Pancreas (tissue), 10 donors: ENCODE data around the gene TSNAX. TPM values are rescaled to one million over a fixed set of nuclear protein-coding genes. Genes with fewer than 3 reads are reported as not detected.

Source experiments
- ATAC-seq, 4 donors: fragments of 200-7000 bp; cut with Tn5 transposase; one replicate each; pipeline versions ENCODE4 v1.8.0 to v1.9.1; 2020; ENCODE audit warnings: mild to moderate bottlenecking in 4 of 4, moderate library complexity in 4 of 4
- DNase-seq, 6 donors: peaks; one replicate each; pipeline ENCODE4 v3.0.0-alpha.2; 2020
- FAIRE-seq: peaks from 2 replicates; lab custom pipeline; 2012; peaks lifted over from hg19 to GRCh38; lab: Jason Lieb, UNC
- H3K27ac ChIP-seq, 4 donors: fragments of 200-600 bp; sonication (generic); 1 replicate in 3 of 4; 2 replicates in 1 of 4; pipeline versions ENCODE4 v1.5.0 to v1.8.0; 2020
- H3K27me3 ChIP-seq, 4 donors: fragments of 200-600 bp; one replicate each; pipeline ENCODE4 v1.8.0; 2021
- H3K36me3 ChIP-seq, 3 donors: fragments of 200-600 bp; sonication (generic) in 1 of 3; one replicate each; pipeline versions ENCODE4 v1.5.0 to v1.8.0; 2020 to 2021
- H3K4me1 ChIP-seq, 3 donors: fragments of 200-600 bp; one replicate each; pipeline ENCODE4 v1.8.0; 2021
- H3K4me3 ChIP-seq, 4 donors: fragments of 200-600 bp; sonication (generic) in 2 of 4; one replicate each; pipeline versions ENCODE4 v1.5.0 to v1.8.0; 2020 to 2021
- H3K9me3 ChIP-seq, 4 donors: fragments of 200-600 bp; one replicate each; pipeline ENCODE4 v1.8.0; 2021
- CTCF ChIP-seq, 4 donors: fragments of 200-600 bp; sonication (generic) in 3 of 4; IDR thresholded peaks; one replicate each; pipeline versions ENCODE4 v1.5.0 to v1.8.0; 2021; ENCODE audit warnings: antibody characterized with exemption in 4 of 4
- WGBS, 2 donors: extraction: QIAGEN DNeasy Blood & Tissue Kit; methylation state at CpG; one replicate each; pipeline ENCODE4 v1.1.7; 2013; 5-methylcytosine and 5-hydroxymethylcytosine counted together
- intact Hi-C, 3 donors: fragments of 100-400 bp; cut with DNase I; formaldehyde crosslinking; loops; one replicate each; pipeline versions ENCODE4 v1.11.1 to v1.14.2; 2022
- polyA plus RNA-seq, 2 donors: library from polyadenylated mRNA; stranded (reverse); fragments of 200-250 nt; gene quantifications; one replicate each; pipeline ENCODE4 v1.2.3, GENCODE V29; 2013
- total RNA-seq, 6 donors: library from RNA; stranded (reverse); fragmentation: NEBNext Ultra II Directional in 4 of 6; extraction: Animal tissue kit (Norgen Biotek cat#: 25700) in 4 of 6; gene quantifications; one replicate each; pipeline versions ENCODE4 v1.2.1 to v1.2.4, GENCODE V29; 2021 to 2023
- donor health status: healthy with polysubstance abuse.
- donor health status: DM: no; HTN: no; CAD: no; lungs with moderate emphysema.
- donor health status: DM: no; HTN: no; CAD: no.
- donor health status: control.
- donor health status: control.
- donor health status: Bipolar disorder and iron deficiency.
- donor health status: DM: yes; HTN: yes; CAD: no.
- donor health status: DM: no; HTN: no; CAD: no.
- donor health status: DM: no; HTN: no; CAD: no.
- donor health status: DM: yes; HTN: yes; CAD: no.

TSNAX gene
- total and polyA plus RNA-seq, 8 donors = 5.1 to 18.2 (median 14.7) TPM

- no peaks in the 10 kb centered on the region for H3K9me3 ChIP-seq
- no peaks in the 10 kb centered on the region for H3K27me3 ChIP-seq
- FAIRE-seq = no peak
- H3K36me3 ChIP-seq = no peaks in the 10 kb centered on the region
- DNase-seq = no peak
- peak in 3 of 4 donors; percentile 49 to 58 (median 54) for ATAC-seq
- no peak overlapping the region for H3K4me3 ChIP-seq
- no peak overlapping the region for H3K27ac ChIP-seq
- H3K4me1 ChIP-seq = peaks cover 0 to 11% (median 4%) of the 10 kb centered on the region in 3 donors
- no peak for TF ChIP-seq CTCF (IDR thresholded peaks at IDR 0.05)
- WGBS, 2 donors = 59 to 64% methylated on average over 6 of the region's 6 CpGs
- intact Hi-C loops = no loop called here
These were observed 43.3 kb upstream of the TSNAX start for GRCh38 chr1:231485029-231485784.

- intact Hi-C loops = no loop called here
- TF ChIP-seq CTCF (IDR thresholded peaks at IDR 0.05) = no peak
- no peaks in the 10 kb centered on the region for H3K36me3 ChIP-seq
- WGBS, 2 donors = 88 to 94% methylated on average over 1 of the region's 1 CpG
- H3K9me3 ChIP-seq = no peaks in the 10 kb centered on the region
- no peak for FAIRE-seq
- H3K27me3 ChIP-seq = no peaks in the 10 kb centered on the region
- no peak overlapping the region for H3K4me3 ChIP-seq
- DNase-seq = no peak
- peaks cover 0 to 11% (median 4%) of the 10 kb centered on the region in 3 donors for H3K4me1 ChIP-seq
- no peak overlapping the region for H3K27ac ChIP-seq
- no peak for ATAC-seq
These were observed 41.5 kb upstream of the TSNAX start for GRCh38 chr1:231487019-231487418.

GRCh38 chr1:231487910-231488309, 40.6 kb upstream of the TSNAX start:
- no peak for ATAC-seq
- DNase-seq = no peak
- Histone ChIP-seq H3K27ac (no peak overlapping the region), H3K4me3 (no peak overlapping the region), H3K36me3 (no peaks in the 10 kb centered on the region), H3K27me3 (no peaks in the 10 kb centered on the region), H3K4me1 (peaks cover 0 to 11% (median 4%) of the 10 kb centered on the region in 3 donors), H3K9me3 (no peaks in the 10 kb centered on the region)
- no peak for TF ChIP-seq CTCF (IDR thresholded peaks at IDR 0.05)
- intact Hi-C loops = no loop called here
- WGBS, 2 donors = 87 to 89% methylated on average over 3 of the region's 3 CpGs
- no peak for FAIRE-seq

GRCh38 chr1:231493421-231494185, 34.9 kb upstream of the TSNAX start:
- FAIRE-seq (no peak), ATAC-seq (no peak), DNase-seq (no peak)
- Histone ChIP-seq H3K4me1 (no peaks in the 10 kb centered on the region), H3K9me3 (no peaks in the 10 kb centered on the region), H3K27ac (no peak overlapping the region), H3K27me3 (no peaks in the 10 kb centered on the region), H3K4me3 (no peak overlapping the region), H3K36me3 (no peaks in the 10 kb centered on the region)
- no peak for TF ChIP-seq CTCF (IDR thresholded peaks at IDR 0.05)
- intact Hi-C loops = no loop called here
- WGBS, 2 donors = 62 to 68% methylated on average over 6 of the region's 6 CpGs
